IMR-90 (cell line): ENCODE measurements around the gene SEC31B.

Source experiments
- CHD1 ChIP-seq: IDR thresholded peaks from 2 replicates; pipeline ENCODE4 v1.6.1; 2012; ENCODE audit warnings: low read depth, low read length, improper control_type of control experiment
- CTCF ChIP-seq: conservative IDR thresholded peaks from 2 replicates; pipeline ENCODE4 v1.5.1; 2012; ENCODE audit warnings: mild to moderate bottlenecking, low read depth, low read length, improper control_type of control experiment

- TF ChIP-seq CTCF (no peak), CHD1 (no peak)
These were observed 35.2 kb upstream of the SEC31B start for GRCh38 chr10:100554902-100555301.
